ENCODE results near the gene ADIRF.
"Not testable (repeated sequence)": the region's sequence is repeated elsewhere in the genome, so short reads cannot be mapped to it uniquely, and the experiment has no call there.

Gene ADIRF

DNA sequence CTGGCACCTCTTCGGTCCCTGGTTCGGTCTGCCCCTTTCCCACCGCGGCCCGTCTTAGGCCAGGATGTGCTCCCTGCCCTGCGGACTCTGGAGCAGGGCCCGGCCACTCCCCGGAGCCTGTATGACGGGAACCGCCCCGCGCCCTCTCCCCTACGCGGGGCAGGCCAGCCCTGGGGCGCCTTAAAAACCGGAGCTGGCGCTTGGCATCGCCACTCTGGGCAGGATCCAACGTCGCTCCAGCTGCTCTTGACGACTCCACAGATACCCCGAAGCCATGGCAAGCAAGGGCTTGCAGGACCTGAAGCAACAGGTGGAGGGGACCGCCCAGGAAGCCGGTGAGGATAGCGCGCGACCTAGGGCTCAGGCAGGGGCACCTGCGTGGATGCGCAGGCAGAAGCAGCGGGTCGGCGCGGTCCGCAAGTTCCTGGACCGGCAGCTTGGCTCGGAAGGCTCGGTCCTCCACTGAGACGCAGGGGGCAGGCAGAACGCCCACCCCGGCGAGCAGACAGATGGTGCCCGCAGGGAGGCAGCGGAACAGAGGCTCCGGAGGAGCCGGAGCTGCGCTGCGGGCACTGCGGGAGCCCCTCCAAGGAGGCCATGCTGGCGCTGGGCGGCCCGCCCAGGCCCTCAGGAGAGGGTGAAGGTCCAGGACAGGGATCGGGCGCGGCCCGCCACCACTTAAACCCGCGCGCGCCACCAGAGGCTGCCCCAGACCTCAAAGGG lies at the start of gene ADIRF:
Gene ADIRF (plus strand): TSS at position 212 of the 723 bp plus-strand sequence. CDS start 63 bp downstream, at position 275.
- no peak for DNase-seq

GRCh38 chr10:86922553-86922961 lies 45.7 kb upstream of the ADIRF start:
- DNase-seq: no peak

- DNase-seq: no peak
Observed at GRCh38 chr10:86929468-86930380, 38.6 kb upstream of the ADIRF start.

GRCh38 chr10:86931872-86932271 lies 36.4 kb upstream of the ADIRF start:
- DNase-seq: no peak

DNA sequence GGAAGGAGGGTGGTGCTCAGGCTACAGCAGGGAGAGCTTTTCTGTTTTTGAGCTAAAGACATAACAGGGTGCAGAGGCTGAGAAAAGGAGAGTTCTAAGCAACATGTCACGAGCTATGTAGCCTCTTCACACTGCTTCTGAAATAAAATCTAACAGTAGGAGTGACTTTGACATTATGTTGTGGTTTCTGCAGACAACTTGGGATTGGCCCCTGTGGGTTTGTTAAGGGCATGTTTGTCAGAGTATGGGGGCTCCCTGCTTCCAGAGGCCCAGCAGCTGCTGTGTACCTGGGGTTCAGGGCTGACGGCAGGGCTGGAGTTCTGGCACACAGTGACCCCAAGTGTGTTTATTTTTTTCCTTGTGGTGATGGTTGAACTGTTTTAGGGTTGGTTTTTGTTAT lies 35.6 kb upstream of the ADIRF start:
- no peak for DNase-seq

DNA sequence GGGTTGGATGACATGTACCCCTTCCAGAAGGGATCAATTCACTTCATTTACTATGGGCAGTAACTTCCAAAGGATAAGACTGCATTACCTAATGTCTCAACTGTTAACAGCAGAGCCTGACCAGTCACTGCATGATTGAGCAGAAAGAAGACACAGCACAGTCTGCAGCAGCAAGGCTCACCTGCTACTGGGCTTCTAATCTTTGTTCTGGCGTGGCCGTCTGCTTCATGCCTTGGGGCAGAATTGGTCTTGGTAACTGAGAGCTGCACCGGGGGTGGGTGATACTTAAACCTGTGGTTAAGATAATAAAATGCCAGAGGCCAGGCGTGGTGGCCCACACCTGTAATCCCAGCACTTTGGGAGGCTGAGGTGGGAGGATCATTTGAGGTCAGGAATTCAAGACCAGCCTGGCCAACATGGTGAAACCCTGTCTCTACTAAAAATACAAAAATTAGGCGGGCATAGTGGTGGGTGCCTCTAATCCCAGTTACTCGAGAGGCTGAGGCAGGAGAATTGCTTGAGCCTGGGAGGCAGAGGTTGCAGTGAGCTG lies 34.0 kb upstream of the ADIRF start:
- not testable (repeated sequence) for DNase-seq

GRCh38 chr10:86936661-86937501 lies 31.4 kb upstream of the ADIRF start:
- no peak for DNase-seq

- no peak for DNase-seq
Observed at GRCh38 chr10:86937502-86938154, 30.7 kb upstream of the ADIRF start.

GRCh38 chr10:86938260-86938659 lies 30.0 kb upstream of the ADIRF start:
- no peak for DNase-seq

- DNase-seq: not testable (repeated sequence)
Observed at GRCh38 chr10:86940076-86940475, 28.2 kb upstream of the ADIRF start.

DNA sequence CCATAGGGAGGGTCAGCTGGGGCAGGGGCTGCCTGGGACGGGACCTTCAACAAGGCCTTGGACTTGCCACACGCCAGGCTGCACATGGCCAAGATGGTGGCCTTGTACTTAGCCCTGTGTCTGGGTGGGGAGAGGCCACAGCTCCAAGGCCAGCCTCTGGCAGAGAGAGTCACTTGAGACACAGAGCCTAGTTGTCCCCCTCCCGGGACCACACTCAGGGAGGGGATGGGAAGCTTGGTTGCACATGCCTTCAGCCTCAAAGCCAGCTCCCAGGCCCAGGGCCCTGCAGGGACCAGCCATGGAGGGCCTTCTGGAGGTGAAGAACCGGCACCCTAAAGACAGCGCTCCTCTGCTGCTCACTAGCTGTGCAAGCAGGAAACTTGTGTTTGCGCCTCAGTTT lies 27.6 kb upstream of the ADIRF start:
- DNase-seq: no peak

DNA sequence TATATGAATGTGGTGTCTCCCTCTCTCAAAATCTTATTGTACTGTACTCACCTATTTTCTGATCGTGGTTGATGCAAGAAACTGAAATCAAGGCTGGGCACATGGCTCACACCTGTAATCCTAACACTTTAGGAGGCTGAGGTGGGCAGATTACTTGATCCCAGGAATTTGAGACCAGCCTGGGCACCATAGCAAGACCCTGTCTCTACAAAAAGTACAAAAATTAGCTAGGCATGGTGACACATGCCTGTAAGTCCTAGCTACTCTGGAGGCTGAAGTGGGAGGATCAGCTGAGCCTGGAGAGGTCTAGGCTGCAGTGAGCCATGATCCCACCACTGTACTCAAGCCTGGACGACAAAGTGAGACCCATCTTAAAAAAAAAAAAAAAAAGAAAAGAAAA lies 26.9 kb upstream of the ADIRF start:
- no peak for DNase-seq

DNA sequence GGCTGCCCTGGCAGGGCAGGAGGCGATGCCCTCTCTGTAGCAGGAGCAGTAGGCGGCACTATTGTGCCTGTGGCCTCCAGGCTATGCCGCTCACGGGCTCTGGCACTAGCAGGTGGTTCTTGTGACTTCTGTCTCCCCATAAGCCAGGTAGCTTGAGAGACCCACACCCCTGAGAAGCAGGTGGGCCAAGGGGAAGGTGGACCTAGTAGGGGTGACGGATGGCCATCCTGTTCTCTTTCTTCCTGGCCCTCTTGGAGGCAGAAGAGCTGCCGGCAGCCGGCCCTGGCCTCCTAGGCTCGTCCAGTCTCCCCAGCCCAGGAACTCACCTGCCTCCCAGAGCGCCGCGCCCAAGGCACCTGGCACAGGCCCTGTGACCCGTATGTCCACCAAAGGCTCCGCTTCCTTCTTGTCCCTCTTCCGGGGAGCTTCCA lies 26.3 kb upstream of the ADIRF start:
- no peak for DNase-seq

DNA sequence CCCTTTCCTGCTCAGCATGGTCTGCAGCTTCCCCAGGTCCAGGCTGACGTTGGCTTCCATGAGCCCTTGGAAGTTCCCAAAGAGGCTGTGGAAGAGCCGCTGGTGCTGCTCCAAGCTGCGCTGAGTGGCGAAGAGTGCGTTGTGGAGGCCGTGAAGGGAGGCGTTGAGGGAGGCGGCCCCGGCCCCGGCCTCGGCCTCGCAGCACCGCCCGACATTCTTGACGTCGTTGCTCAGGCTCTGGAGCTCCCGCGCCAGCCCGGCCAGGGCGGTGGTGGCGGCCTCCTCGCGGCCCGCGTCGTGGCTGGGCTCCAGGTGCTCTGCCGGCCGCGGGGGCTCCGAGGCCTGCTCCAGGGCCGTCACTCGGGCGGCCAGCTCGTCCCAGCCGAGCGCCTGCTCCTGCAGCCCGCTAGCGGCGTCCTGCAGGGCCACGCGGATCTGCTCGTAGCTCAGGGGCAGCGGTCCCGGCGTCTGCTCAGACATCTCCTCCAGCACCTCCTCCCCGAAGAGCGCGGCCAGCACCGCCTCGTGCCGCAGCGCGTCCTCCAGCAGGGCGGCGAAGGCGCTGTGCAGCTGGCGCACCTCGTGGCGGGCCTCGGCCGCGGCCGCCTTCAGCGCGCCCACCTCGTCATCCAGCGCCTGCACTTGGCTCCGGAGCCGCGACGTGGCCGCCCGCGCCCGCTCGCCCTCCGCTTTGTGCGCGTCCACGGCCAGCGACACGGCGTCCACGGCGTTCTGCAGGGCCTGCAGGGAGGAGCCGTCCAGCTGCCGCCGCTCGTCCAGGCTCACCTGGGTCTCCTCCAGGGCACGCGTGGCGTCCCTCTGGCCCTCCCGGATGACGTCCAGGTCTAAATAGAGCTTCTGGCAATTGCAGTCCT lies 25.6 kb upstream of the ADIRF start:
- no peak for DNase-seq

- DNase-seq: no peak
Observed at GRCh38 chr10:86943316-86944030, 24.8 kb upstream of the ADIRF start.

- DNase-seq: no peak
Observed at GRCh38 chr10:86944031-86944419, 24.3 kb upstream of the ADIRF start.

GRCh38 chr10:86944471-86944870 lies 23.8 kb upstream of the ADIRF start:
- DNase-seq: no peak

DNA sequence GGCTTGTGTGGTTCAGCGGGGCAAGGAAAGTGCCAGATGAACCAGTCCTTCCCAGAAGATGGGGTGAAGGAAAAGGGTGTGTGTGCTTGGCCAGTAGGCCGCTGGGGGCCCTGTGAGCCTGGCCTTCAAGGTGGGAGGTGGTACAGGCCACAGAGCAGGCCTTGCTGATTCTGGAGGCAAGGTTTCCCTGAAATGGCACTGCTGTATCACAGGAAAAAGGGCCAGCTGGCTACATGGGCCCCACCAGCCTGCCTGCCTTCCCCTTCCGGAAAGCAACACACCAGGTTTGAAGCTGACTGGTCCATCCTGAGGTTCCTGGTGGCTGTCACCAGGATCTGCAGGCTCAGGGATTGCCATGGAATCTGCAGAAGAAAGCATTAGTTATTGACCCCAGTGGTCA lies 23.4 kb upstream of the ADIRF start:
- DNase-seq: no peak

DNA sequence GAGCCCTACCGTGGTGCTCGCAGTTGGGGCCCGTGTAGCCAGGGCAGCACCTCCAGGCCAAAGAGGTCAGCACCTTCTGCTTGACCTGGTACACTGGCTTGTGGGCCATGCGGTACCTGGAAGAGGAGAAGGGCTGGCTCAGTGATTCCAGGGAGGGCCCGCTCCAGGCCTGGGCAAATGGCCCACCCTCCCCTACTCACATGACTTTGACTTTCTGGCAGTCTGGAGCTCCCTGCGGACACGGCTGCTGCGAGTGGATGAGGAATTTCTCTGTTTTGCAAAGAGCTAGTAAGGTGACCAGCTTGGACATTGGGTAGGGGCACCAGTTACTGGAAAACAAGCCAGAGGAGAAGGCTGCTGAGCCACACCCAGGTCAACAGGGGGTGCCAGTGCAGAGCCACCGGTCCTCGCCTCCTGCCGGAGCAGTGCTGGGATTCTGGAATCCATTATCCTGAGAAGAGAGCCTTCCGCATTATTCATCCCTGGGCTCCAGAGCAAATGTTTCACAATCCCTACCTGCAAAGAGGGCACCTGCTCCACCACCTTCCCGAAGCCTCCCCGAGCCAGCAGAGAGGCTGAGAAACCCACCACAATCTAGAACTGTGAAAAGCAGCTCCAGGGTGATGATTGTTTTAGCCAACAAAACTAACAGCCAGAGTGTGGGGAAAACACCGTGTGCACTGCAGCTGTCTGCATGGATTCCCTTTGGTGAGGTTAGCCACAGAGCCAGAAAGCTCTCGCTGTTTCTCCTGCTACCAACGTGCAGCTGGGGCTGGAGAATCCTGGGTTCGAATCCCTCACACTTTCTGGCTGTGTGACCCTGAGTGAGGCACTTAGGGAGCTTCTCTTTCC lies 22.7 kb upstream of the ADIRF start:
- no peak for DNase-seq

All from NCI-H2081 treated with DMSO at 0.1 percent for 48 hours (cell line).